ENCODE data around the gene SLC25A22.

SLC25A22 gene

DNA sequence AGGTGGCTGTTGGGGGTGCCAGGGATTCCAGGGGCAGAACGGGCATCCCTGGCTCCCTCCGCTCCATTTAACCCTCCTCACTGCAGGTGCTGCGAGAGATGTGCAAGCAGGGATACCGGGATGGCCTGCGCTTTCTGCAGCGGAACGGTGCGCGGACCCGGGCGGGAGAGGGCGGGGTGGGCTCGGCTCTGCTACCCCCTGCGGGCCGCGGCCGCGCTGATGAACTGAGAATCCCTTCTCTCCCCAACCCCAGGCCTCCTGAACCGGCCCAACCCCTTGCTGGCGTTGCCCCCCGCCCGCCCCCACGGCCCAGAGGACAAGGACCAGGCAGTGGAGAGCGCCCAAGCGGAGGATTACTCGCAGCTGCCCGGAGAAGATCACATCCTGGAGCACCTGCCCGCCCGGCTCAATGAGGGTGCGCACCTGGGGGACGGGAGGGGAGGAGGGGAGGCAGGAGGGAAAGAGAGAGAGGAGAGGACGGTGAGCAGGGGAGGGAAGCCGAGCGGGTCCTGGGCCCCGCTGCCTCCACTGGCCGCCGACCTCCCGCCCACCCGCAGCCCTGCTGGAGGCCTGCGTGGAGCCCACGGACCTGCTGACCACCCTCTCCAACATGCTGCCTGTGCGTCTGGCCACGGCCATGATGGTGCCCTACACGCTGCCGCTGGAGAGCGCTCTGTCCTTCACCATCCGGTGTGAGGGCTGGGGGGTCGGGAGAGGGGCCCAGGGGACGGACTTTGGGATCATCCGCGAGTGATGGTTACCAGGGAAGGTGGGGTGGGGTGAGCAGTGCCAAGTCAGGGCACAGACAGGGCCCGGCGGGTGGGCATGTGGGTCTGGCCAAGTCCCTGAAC lies 25.6 kb upstream of the SLC25A22 start:
- TF ChIP-seq, protein P1, sequence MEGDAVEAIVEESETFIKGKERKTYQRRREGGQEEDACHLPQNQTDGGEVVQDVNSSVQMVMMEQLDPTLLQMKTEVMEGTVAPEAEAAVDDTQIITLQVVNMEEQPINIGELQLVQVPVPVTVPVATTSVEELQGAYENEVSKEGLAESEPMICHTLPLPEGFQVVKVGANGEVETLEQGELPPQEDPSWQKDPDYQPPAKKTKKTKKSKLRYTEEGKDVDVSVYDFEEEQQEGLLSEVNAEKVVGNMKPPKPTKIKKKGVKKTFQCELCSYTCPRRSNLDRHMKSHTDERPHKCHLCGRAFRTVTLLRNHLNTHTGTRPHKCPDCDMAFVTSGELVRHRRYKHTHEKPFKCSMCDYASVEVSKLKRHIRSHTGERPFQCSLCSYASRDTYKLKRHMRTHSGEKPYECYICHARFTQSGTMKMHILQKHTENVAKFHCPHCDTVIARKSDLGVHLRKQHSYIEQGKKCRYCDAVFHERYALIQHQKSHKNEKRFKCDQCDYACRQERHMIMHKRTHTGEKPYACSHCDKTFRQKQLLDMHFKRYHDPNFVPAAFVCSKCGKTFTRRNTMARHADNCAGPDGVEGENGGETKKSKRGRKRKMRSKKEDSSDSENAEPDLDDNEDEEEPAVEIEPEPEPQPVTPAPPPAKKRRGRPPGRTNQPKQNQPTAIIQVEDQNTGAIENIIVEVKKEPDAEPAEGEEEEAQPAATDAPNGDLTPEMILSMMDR (IDR thresholded peaks at IDR 0.05; ENCODE audit: insufficient read depth, low read length, poor library complexity, severe bottlenecking), result no peak
- no peak for TF ChIP-seq EZH2phosphoT487 (conservative IDR thresholded peaks at IDR 0.05; ENCODE audit: low read length)
- H3K4me3 ChIP-seq (ENCODE audit: insufficient read depth, low read length, poor library complexity, severe bottlenecking), result no peak overlapping the region
- no peaks in the 10 kb centered on the region; the same call in 1 of the 2 replicates for H4K20me1 ChIP-seq (ENCODE audit: low read depth, low read length)
- H3K9me2 ChIP-seq (replicated peaks; ENCODE audit: insufficient read depth, low read length), result no peaks in the 10 kb centered on the region
- no peak overlapping the region for H3K4me2 ChIP-seq (ENCODE audit: low read depth, low read length, poor library complexity, severe bottlenecking)
- no peak overlapping the region for H3K27ac ChIP-seq (ENCODE audit: low read depth, low read length)
- H3F3A ChIP-seq (ENCODE audit: insufficient read depth), result no peaks in the 10 kb centered on the region
- H3K27me3 ChIP-seq (ENCODE audit: low read length), result no peaks in the 10 kb centered on the region
- H2AFZ ChIP-seq (ENCODE audit: low read depth, low read length, severe bottlenecking), result no peak overlapping the region
- H3K79me2 ChIP-seq (ENCODE audit: insufficient read depth, low read length), result no peaks in the 10 kb centered on the region
- no peaks in the 10 kb centered on the region for H3K9me3 ChIP-seq (ENCODE audit: insufficient read depth, low read length)
- no peaks in the 10 kb centered on the region for H3K36me3 ChIP-seq (ENCODE audit: low read length)
- H3K9ac ChIP-seq (ENCODE audit: low read length), result no peak overlapping the region

DNA sequence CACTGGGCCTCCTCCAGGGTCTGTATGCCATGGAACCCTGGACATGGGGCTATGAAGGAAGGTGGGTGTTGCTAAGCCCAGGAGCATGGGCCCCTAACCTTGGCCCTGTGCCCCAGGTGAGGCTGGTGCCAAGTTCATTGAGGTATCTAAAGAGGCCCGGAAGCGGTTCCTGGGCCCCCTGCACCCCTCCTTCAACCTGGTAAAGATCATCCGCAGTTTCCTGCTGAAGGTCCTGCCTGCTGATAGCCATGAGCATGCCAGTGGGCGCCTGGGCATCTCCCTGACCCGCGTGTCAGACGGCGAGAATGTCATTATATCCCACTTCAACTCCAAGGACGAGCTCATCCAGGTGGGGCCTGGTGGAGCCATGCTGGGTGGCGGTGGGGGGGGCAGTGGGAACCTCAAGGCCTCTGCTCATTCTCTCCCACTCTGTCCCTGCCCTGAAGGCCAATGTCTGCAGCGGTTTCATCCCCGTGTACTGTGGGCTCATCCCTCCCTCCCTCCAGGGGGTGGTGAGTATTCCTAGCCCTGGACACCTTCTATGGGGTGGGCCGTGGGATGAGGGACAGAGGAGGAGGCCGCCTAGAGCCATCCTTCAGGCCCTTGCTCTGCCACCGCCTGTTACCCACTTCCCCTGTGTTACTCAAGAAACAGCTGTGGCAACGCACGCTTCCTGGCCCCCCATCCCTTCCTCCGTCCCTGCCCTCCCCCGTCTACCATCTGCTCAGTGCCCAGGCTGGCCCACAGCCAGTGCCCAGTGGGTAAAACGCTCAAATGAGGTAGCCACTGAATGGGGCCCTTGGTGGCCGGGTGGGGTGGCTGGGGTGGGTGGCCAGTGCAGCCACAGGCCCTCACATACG lies 23.7 kb upstream of the SLC25A22 start:
- H3F3A ChIP-seq (ENCODE audit: insufficient read depth), result no peaks in the 10 kb centered on the region
- TF ChIP-seq, protein P1 (IDR thresholded peaks at IDR 0.05; ENCODE audit: insufficient read depth, low read length, poor library complexity, severe bottlenecking), result no peak
- TF ChIP-seq EZH2phosphoT487 (conservative IDR thresholded peaks at IDR 0.05; ENCODE audit: low read length), result no peak
- no peak overlapping the region for H3K4me3 ChIP-seq (ENCODE audit: insufficient read depth, low read length, poor library complexity, severe bottlenecking)
- no peak overlapping the region for H2AFZ ChIP-seq (ENCODE audit: low read depth, low read length, severe bottlenecking)
- no peaks in the 10 kb centered on the region for H3K9me2 ChIP-seq (replicated peaks; ENCODE audit: insufficient read depth, low read length)
- no peak overlapping the region for H3K27ac ChIP-seq (ENCODE audit: low read depth, low read length)
- no peaks in the 10 kb centered on the region for H3K9me3 ChIP-seq (ENCODE audit: insufficient read depth, low read length)
- no peaks in the 10 kb centered on the region for H3K27me3 ChIP-seq (ENCODE audit: low read length)
- H4K20me1 ChIP-seq (ENCODE audit: low read depth, low read length), result no peaks in the 10 kb centered on the region; the same call in 1 of the 2 replicates
- no peak overlapping the region for H3K4me2 ChIP-seq (ENCODE audit: low read depth, low read length, poor library complexity, severe bottlenecking)
- H3K9ac ChIP-seq (ENCODE audit: low read length), result no peak overlapping the region
- no peaks in the 10 kb centered on the region for H3K36me3 ChIP-seq (ENCODE audit: low read length)
- H3K79me2 ChIP-seq (ENCODE audit: insufficient read depth, low read length), result no peaks in the 10 kb centered on the region

DNA sequence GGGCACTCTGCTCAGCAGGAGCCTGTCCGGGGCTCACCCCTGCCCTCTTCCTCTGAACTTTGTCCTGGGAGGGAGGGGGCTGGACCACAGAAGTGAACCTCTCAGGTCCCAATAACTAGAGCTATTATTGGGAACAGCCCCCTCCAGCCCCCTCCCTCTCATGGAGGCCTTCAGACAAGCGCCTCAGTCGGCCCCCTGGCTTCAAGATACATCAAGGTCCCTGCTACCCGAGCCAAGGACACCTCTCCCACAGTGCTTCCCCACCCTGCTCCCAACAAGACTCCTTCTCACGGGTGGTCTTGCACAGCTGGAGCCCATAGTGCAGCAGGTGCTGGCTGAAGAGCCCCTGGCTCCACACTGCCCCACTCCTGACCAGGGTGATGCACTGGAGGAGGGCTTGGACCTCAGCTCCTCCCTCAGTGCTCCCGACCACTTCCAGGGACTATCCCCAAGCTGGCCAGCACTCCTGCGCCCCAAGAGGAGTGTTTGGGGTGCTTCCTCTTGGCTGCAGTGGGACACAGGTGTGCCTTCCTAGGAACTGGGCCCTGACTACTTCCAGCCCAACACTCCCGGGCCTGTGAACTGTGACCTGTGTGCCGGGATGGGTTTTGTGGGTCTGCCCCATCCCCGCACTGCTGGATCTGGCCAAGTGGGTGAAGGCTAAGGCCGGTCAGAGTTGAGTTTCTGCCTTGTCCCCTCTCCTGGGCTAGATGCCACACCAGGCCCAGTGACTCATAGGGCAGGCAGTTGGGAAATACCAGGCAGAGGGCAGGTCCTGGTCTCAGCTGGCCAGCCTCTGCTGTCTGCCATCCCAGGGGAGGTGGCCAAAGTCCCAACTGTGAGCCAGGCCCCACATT lies 22.8 kb upstream of the SLC25A22 start:
- Histone ChIP-seq H3K4me2 (ENCODE audit: low read depth, low read length, poor library complexity, severe bottlenecking) (peak overlapping the region; percentile 59), H3K36me3 (ENCODE audit: low read length) (no peaks in the 10 kb centered on the region), H3K79me2 (ENCODE audit: insufficient read depth, low read length) (no peaks in the 10 kb centered on the region), H3K9me2 (replicated peaks; ENCODE audit: insufficient read depth, low read length) (no peaks in the 10 kb centered on the region), H2AFZ (ENCODE audit: low read depth, low read length, severe bottlenecking) (no peak overlapping the region), H3K27ac (ENCODE audit: low read depth, low read length) (no peak overlapping the region), H3K27me3 (ENCODE audit: low read length) (no peaks in the 10 kb centered on the region), H3K9ac (ENCODE audit: low read length) (peak overlapping the region; percentile 61), H4K20me1 (ENCODE audit: low read depth, low read length) (no peaks in the 10 kb centered on the region; the same call in 1 of the 2 replicates), H3K9me3 (ENCODE audit: insufficient read depth, low read length) (no peaks in the 10 kb centered on the region), H3K4me3 (ENCODE audit: insufficient read depth, low read length, poor library complexity, severe bottlenecking) (peak overlapping the region; percentile 61), H3F3A (ENCODE audit: insufficient read depth) (no peaks in the 10 kb centered on the region; the same call in 1 of the 2 replicates)
- no peak for TF ChIP-seq EZH2phosphoT487 (conservative IDR thresholded peaks at IDR 0.05; ENCODE audit: low read length)
- TF ChIP-seq, protein P1 (IDR thresholded peaks at IDR 0.05; ENCODE audit: insufficient read depth, low read length, poor library complexity, severe bottlenecking), result no peak
